A549 (cell line): ENCODE results near the gene RNF121.

Experiments
- CBX8 ChIP-seq: fragments of 200-600 bp; sonication (generic); IDR thresholded peaks from 2 replicates; pipeline ENCODE4 v1.6.1; 2016
- CEBPB ChIP-seq, 2 experiments: fragments of >200 bp in 1 of 2; sonication (Bioruptor Twin) in 1 of 2; formaldehyde crosslinking in 1 of 2; IDR thresholded peaks; 2 replicates each; pipeline ENCODE4 v1.6.1; 2012 to 2016
- CTCF ChIP-seq: fragments of >200 bp; sonication (Bioruptor Twin); formaldehyde crosslinking; IDR thresholded peaks from 3 replicates; pipeline ENCODE4 v1.5.1; 2016
- ELK1 ChIP-seq: fragments of 150-350 bp; IDR thresholded peaks from 2 replicates; pipeline ENCODE4 v1.6.1; 2014; ENCODE audit warnings: low read depth, mild to moderate bottlenecking, low read length
- EP300 ChIP-seq, 2 experiments: fragments of >200 bp; sonication (Bioruptor Twin); formaldehyde crosslinking; IDR thresholded peaks; 2 replicates in 1 of 2; 3 replicates in 1 of 2; pipeline ENCODE4 v1.6.1; 2016 to 2017
- HDAC2 ChIP-seq: fragments of 200-600 bp; sonication (generic); IDR thresholded peaks from 2 replicates; pipeline ENCODE4 v1.6.1; 2016
- JUNB ChIP-seq: fragments of >200 bp; sonication (Bioruptor Twin); formaldehyde crosslinking; IDR thresholded peaks from 2 replicates; pipeline ENCODE4 v1.6.1; 2016
- MAX ChIP-seq: IDR thresholded peaks from 2 replicates; pipeline ENCODE4 v1.6.1; 2012
- POLR2A ChIP-seq: IDR thresholded peaks from 2 replicates; pipeline ENCODE4 v1.6.1; 2012; ENCODE audit warnings: mild to moderate bottlenecking, low read length
- POLR2AphosphoS2 ChIP-seq: conservative IDR thresholded peaks from 2 replicates; pipeline ENCODE4 v1.6.1; 2012; ENCODE audit warnings: low read length, improper control_type of control experiment, inconsistent platforms
- RCOR1 ChIP-seq: fragments of 150-350 bp; IDR thresholded peaks from 2 replicates; pipeline ENCODE4 v1.6.1; 2014; ENCODE audit warnings: antibody characterized with exemption, low read length, low read depth
- REST ChIP-seq: fragments of 200-600 bp; sonication (generic); IDR thresholded peaks from 2 replicates; pipeline ENCODE4 v1.6.1; 2016; ENCODE audit warnings: antibody characterized with exemption, mild to moderate bottlenecking, moderate library complexity

GRCh38 chr11:72004515-72005346, 75.9 kb downstream of the RNF121 start:
- TF ChIP-seq HDAC2 (no peak), CTCF (no peak), MAX (no peak), JUNB (no peak), RCOR1 (no peak), CEBPB (IDR thresholded peaks at IDR 0.05) (no peak), POLR2A (no peak), ELK1 (no peak), CBX8 (no peak), POLR2AphosphoS2 (no peak; the same call in 1 of the 2 replicates), EP300 (IDR thresholded peaks at IDR 0.05) (no peak), REST (no peak)
